HepG2 (cell line): ENCODE data around the gene ESF1. TPM values are rescaled to one million over a fixed set of nuclear protein-coding genes. Genes with fewer than 3 reads are reported as not detected.

Source experiments
- ATAC-seq: fragments of 200-7000 bp; cut with Tn5 transposase; 3 replicates; pipeline ENCODE4 v1.9.1; 2020; ENCODE audit warnings: mild to moderate bottlenecking, moderate library complexity
- BruUV-seq: library from RNA; stranded (reverse); fragments of 400-500 nt; replicated peaks from 2 replicates; lab custom pipeline; 2021; lab: Mats Ljungman, UMichigan
- CTCF ChIA-PET: fragments of 300-600 bp; formaldehyde crosslinking; extraction: SDS; loops from one replicate; lab custom pipeline; 2021; ENCODE audit warnings: low total read pairs, inconsistent platforms, low intra/inter-chr PET ratio; lab: Yijun Ruan, JAX
- POLR2A ChIA-PET: fragments of 350-600 bp; sonication (Branson Sonifier 250); formaldehyde crosslinking; loops from one replicate; lab custom pipeline; 2020; ENCODE audit warnings: antibody characterized with exemption, inconsistent platforms; lab: Yijun Ruan, JAX
- DNase-seq: peaks from one replicate; pipeline ENCODE4 v3.0.0-alpha.2; 2015; ENCODE audit warnings: low spot score
- FAIRE-seq: peaks from 3 replicates; lab custom pipeline; 2011; peaks lifted over from hg19 to GRCh38; lab: Jason Lieb, UNC
- H2AFZ ChIP-seq: one replicate; pipeline ENCODE4 v1.6.1; 2011; ENCODE audit warnings: low read length, inconsistent platforms
- H3K27ac ChIP-seq: fragments of 300-600 bp; 3 replicates; pipeline ENCODE4 v1.8.0; 2011; ENCODE audit warnings: mixed run types, mild to moderate bottlenecking, mixed read lengths, low read length, inconsistent platforms; ENCODE audit not compliant: insufficient read depth; ENCODE audit errors: extremely low read length
- H3K27me3 ChIP-seq, 2 experiments: fragments of 200-600 bp in 1 of 2; 2 replicates in 1 of 2; 3 replicates in 1 of 2; pipeline versions ENCODE4 v1.6.0 to v1.8.0; 2011; ENCODE audit warnings: low read length in 2 of 2, mild to moderate bottlenecking in 2 of 2, moderate library complexity in 2 of 2, inconsistent platforms in 1 of 2; ENCODE audit not compliant: insufficient read depth in 2 of 2, control insufficient read depth in 1 of 2
- H3K36me3 ChIP-seq, 2 experiments: fragments of 200-600 bp in 1 of 2; replicated peaks in 1 of 2; 2 replicates in 1 of 2; 3 replicates in 1 of 2; pipeline versions ENCODE4 v1.5.1 to v1.8.0; 2011; ENCODE audit warnings: low read length in 2 of 2, inconsistent platforms in 1 of 2; ENCODE audit not compliant: insufficient read depth in 2 of 2, control insufficient read depth in 1 of 2
- H3K4me1 ChIP-seq: 2 replicates; pipeline ENCODE4 v1.5.1; 2012; ENCODE audit warnings: low read length, inconsistent platforms; ENCODE audit not compliant: insufficient read depth
- H3K4me2 ChIP-seq: 2 replicates; pipeline ENCODE4 v1.6.0; 2011; ENCODE audit warnings: low read depth, low read length, inconsistent platforms
- H3K4me3 ChIP-seq, 3 experiments: fragments of 200-600 bp in 1 of 3; sonication (generic), shearing (Covaris generic) in 1 of 3; replicated peaks in 1 of 3; 2 replicates each; pipeline ENCODE4 v1.5.1; 2011 to 2016; ENCODE audit warnings: low read length in 3 of 3, inconsistent platforms in 2 of 3, low read depth in 2 of 3, mild to moderate bottlenecking in 2 of 3, control low read depth in 1 of 3, mixed read lengths in 1 of 3; ENCODE audit not compliant: insufficient read depth in 1 of 3
- H3K79me2 ChIP-seq: one replicate; pipeline ENCODE4 v1.6.1; 2011; ENCODE audit warnings: low read length, inconsistent platforms; ENCODE audit not compliant: insufficient read depth
- H3K9ac ChIP-seq: 2 replicates; pipeline ENCODE4 v1.6.0; 2011; ENCODE audit warnings: mild to moderate bottlenecking, low read depth, low read length, inconsistent platforms; ENCODE audit not compliant: insufficient read depth
- H3K9me3 ChIP-seq: 2 replicates; pipeline ENCODE4 v1.5.1; 2012; ENCODE audit warnings: mild to moderate bottlenecking, low read length
- H4K20me1 ChIP-seq: 2 replicates; pipeline ENCODE4 v1.6.0; 2011; ENCODE audit warnings: inconsistent platforms, mild to moderate bottlenecking, low read length, moderate library complexity; ENCODE audit not compliant: insufficient read depth
- ISX ChIP-seq: sonication (generic); formaldehyde crosslinking; conservative IDR thresholded peaks from 2 replicates; pipeline ENCODE4 v1.5.0; 2020; ENCODE audit warnings: missing genetic modification reagents
- KMT2A ChIP-seq: sonication (generic); formaldehyde crosslinking; IDR thresholded peaks from 2 replicates; pipeline ENCODE4 v1.4.0; 2020; ENCODE audit warnings: missing genetic modification reagents
- MTERF4 ChIP-seq: sonication (generic); formaldehyde crosslinking; IDR thresholded peaks from 2 replicates; pipeline ENCODE4 v1.8.0; 2023; ENCODE audit warnings: mild to moderate bottlenecking, missing genetic modification reagents
- PHF21A ChIP-seq: sonication (generic); formaldehyde crosslinking; IDR thresholded peaks from 2 replicates; pipeline ENCODE4 v1.5.0; 2020; ENCODE audit warnings: mild to moderate bottlenecking, missing genetic modification reagents
- RCOR2 ChIP-seq: IDR thresholded peaks from 2 replicates; pipeline ENCODE4 v1.6.1; 2016; ENCODE audit warnings: missing biosample characterization, missing genetic modification reagents
- SNAPC5 ChIP-seq: sonication (generic); formaldehyde crosslinking; IDR thresholded peaks from 2 replicates; pipeline ENCODE4 v1.8.1; 2023; ENCODE audit warnings: mild to moderate bottlenecking, missing genetic modification reagents, borderline replicate concordance
- WIZ ChIP-seq: sonication (generic); formaldehyde crosslinking; IDR thresholded peaks from 2 replicates; pipeline ENCODE4 v1.5.1; 2020; ENCODE audit warnings: mild to moderate bottlenecking, missing genetic modification reagents
- ZBTB10 ChIP-seq: sonication (generic); formaldehyde crosslinking; IDR thresholded peaks from 2 replicates; pipeline ENCODE4 v1.4.0; 2020; ENCODE audit warnings: missing genetic modification reagents, borderline replicate concordance
- ZBTB4 ChIP-seq: sonication (generic); formaldehyde crosslinking; IDR thresholded peaks from 2 replicates; pipeline ENCODE4 v1.4.0; 2020; ENCODE audit warnings: missing genetic modification reagents, mild to moderate bottlenecking, borderline replicate concordance
- ZNF441 ChIP-seq: sonication (generic); formaldehyde crosslinking; IDR thresholded peaks from 2 replicates; pipeline ENCODE4 v1.7.0; 2021; ENCODE audit warnings: missing genetic modification reagents, borderline replicate concordance
- ZNF607 ChIP-seq: sonication (generic); formaldehyde crosslinking; IDR thresholded peaks from 2 replicates; pipeline ENCODE4 v1.5.1; 2020; ENCODE audit warnings: missing genetic modification reagents, mild to moderate bottlenecking, borderline replicate concordance
- ZNF616 ChIP-seq: sonication (generic); formaldehyde crosslinking; IDR thresholded peaks from 2 replicates; pipeline ENCODE4 v1.5.0; 2020; ENCODE audit warnings: low read depth, mild to moderate bottlenecking, missing genetic modification reagents
- ZNF639 ChIP-seq: conservative IDR thresholded peaks from 2 replicates; pipeline ENCODE4 v1.6.1; 2018; ENCODE audit warnings: missing genetic modification reagents
- ZNF775 ChIP-seq: sonication (generic); formaldehyde crosslinking; IDR thresholded peaks from 2 replicates; pipeline ENCODE4 v1.4.0; 2020; ENCODE audit warnings: missing genetic modification reagents, mild to moderate bottlenecking, moderate library complexity, borderline replicate concordance
- ZNF788 ChIP-seq: sonication (generic); formaldehyde crosslinking; IDR thresholded peaks from 2 replicates; pipeline ENCODE4 v1.5.0; 2020; ENCODE audit warnings: mild to moderate bottlenecking, missing genetic modification reagents, borderline replicate concordance
- WGBS: methylation state at CpG from one replicate; pipeline ENCODE4 v1.1.6; 2017; ENCODE audit warnings: low lambda C conversion rate; 5-methylcytosine and 5-hydroxymethylcytosine counted together
- in situ Hi-C: cut with HindIII; loops from 2 replicates; pipeline ENCODE4 v1.10.0; 2017; ENCODE audit warnings: low pct_unique_long_range_greater_than_20kb; ENCODE audit not compliant: extremely low pct_ligation_motif_present
- intact Hi-C: fragments of 100-400 bp; cut with micrococcal nuclease; formaldehyde crosslinking; loops from one replicate; pipeline ENCODE4 v1.10.0; 2022; ENCODE audit not compliant: unreplicated experiment
- polyA plus RNA-seq, 8 experiments: library from polyadenylated mRNA; depleted of rRNA in 3 of 8; stranded (reverse) in 7 of 8; unstranded in 1 of 8; fragments of >200 nt; fragmentation: Illumina TruSeq in 4 of 8; extraction: Trizol in 4 of 8; gene quantifications; 2 replicates each; pipeline versions ENCODE4 v1.2.1 to v1.2.3, GENCODE V29; 2011 to 2016; ENCODE audit warnings: low read depth in 4 of 8, missing spikeins in 1 of 8, mixed read lengths in 1 of 8; ENCODE audit not compliant: insufficient read depth in 1 of 8
- total RNA-seq, 5 experiments: library from RNA; depleted of rRNA; stranded (reverse); fragments of >200 nt; fragmentation: Illumina TruSeq; extraction: Trizol; gene quantifications; 2 replicates each; pipeline ENCODE4 v1.2.3, GENCODE V29; 2016; ENCODE audit warnings: low read depth in 1 of 5

Gene ESF1
- total and polyA plus RNA-seq, 2 of the 13 experiments (the other 11 are each of a cell fraction or from before 2014, with no cell fraction given): 7.3 to 66.9 TPM

GRCh38 chr20:13800728-13801134 lies 16.0 kb upstream of the ESF1 start:
- peak; percentile 100 for ATAC-seq
- in situ Hi-C loops: no loop called here
- DNase-seq: peak; percentile 89
- no peak overlapping the region for H3K9ac ChIP-seq
- H2AFZ ChIP-seq: no peak overlapping the region
- WGBS: 23% methylated on average over 7 of the region's 7 CpGs
- no TSS peak for BruUV-seq
- H3K4me1 ChIP-seq: peaks cover 26% of the 10 kb centered on the region
- H3K9me3 ChIP-seq: no peaks in the 10 kb centered on the region
- H3K27ac ChIP-seq: peak overlapping the region; percentile 34
- ChIA-PET CTCF (no interaction called here), POLR2A (interaction anchor here (1.7 kb wide), 2 partner anchors 12 to 16 kb away, joined by 8 to 14 read pairs; partner anchors contain the start of genes ESF1 and NDUFAF5)
- no peaks in the 10 kb centered on the region for H3K79me2 ChIP-seq
- no peaks in the 10 kb centered on the region for H4K20me1 ChIP-seq
- intact Hi-C loops: no loop called here
- no peak overlapping the region for H3K4me3 ChIP-seq
- H3K4me2 ChIP-seq: peak overlapping the region; percentile 23; the same call in 1 of the 2 replicates
- H3K27me3 ChIP-seq: no peaks in the 10 kb centered on the region
- H3K36me3 ChIP-seq: peaks cover 27 to 80% of the 10 kb centered on the region in 2 experiments
- FAIRE-seq: peak; percentile 93
- TF ChIP-seq ISX (CRISPR knock-in tag) (no peak), ZNF775 (CRISPR knock-in tag) (no peak), ZNF616 (CRISPR knock-in tag) (peak; percentile 58; the same call in 1 of the 2 replicates), SNAPC5 (no peak), ZNF441 (CRISPR knock-in tag) (peak; percentile 79), ZNF639 (CRISPR knock-in tag) (no peak), ZNF788 (CRISPR knock-in tag) (peak; percentile 92), ZNF607 (no peak), WIZ (CRISPR knock-in tag) (peak; percentile 46; the same call in 1 of the 2 replicates), ZBTB10 (no peak), PHF21A (CRISPR knock-in tag) (peak; percentile 55; the same call in 1 of the 2 replicates), RCOR2 (CRISPR knock-in tag) (no peak), MTERF4 (CRISPR knock-in tag) (no peak), ZBTB4 (no peak), KMT2A (CRISPR knock-in tag) (peak; percentile 90)
